ENCODE measurements around the gene ZNF668.

The ZNF668 gene

DNA sequence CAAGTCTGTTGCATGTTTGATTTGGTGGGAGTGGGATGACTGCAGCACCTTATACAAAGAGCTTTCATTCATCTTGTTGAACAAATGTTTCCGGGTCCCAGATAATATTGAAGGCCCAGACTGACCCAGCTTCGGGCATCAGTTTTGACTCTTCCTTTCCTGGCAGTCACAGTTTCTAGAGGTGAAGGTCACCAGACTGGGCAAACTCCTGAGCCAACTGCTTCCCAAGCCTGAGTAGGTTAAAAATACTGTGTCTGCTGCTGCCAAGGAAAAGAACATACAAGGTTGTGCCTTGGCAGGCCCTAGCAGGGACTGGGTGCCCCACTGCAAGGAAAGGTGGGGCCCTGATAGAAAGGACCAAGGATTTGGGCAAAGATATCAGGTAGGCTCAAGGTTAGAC lies 38.7 kb upstream of the ZNF668 start:
- H3K9ac ChIP-seq (ENCODE audit: insufficient read length, low read depth) = no peak overlapping the region
- TF ChIP-seq SUZ12 (IDR thresholded peaks at IDR 0.05; ENCODE audit: extremely low read depth, insufficient read depth, insufficient read length) (no peak), YY1 (IDR thresholded peaks at IDR 0.05; ENCODE audit: insufficient read depth, insufficient read length) (no peak), ZNF274 (IDR thresholded peaks at IDR 0.05; ENCODE audit: low read depth, low read length) (no peak)
- H3K36me3 ChIP-seq (ENCODE audit: insufficient read depth, insufficient read length, low read length) = peaks cover 43% of the 10 kb centered on the region
- H3K27me3 ChIP-seq (ENCODE audit: insufficient read depth, insufficient read length) = no peaks in the 10 kb centered on the region
- H3K9me3 ChIP-seq (ENCODE audit: insufficient read depth, low read length) = no peaks in the 10 kb centered on the region
- H3K4me1 ChIP-seq (ENCODE audit: insufficient read depth, insufficient read length) = peaks cover 3% of the 10 kb centered on the region
- no peak for DNase-seq (ENCODE audit: low read depth, low spot score)
- H3K4me3 ChIP-seq (ENCODE audit: insufficient read length, low read depth) = no peak overlapping the region

DNA sequence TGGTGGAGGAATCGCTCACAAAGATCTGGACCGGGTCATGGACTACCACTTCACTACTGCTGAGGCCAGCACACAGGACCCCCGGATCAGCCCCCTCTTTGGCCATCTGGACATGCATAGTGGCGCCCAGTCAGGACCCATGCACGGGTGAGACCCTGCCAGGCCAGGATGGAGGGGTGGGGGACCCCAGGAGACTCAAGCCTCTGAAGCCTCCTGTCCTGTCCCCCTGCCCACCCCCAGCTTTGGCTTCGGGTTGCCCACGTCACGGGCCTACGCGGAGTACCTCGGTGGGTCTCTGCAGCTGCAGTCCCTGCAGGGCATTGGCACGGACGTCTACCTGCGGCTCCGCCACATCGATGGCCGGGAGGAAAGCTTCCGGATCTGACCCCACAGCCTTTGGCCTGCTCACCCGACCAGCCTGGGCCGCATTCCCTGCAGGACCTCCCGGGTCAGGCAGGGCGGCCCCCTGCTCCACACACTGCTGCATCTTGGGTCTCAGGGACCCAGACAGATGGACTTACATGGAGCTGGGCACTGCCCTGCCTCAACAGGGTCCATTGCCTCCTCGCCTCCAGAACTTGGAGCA lies 37.9 kb upstream of the ZNF668 start:
- peaks cover 3% of the 10 kb centered on the region for H3K4me1 ChIP-seq (ENCODE audit: insufficient read depth, insufficient read length)
- no peaks in the 10 kb centered on the region for H3K9me3 ChIP-seq (ENCODE audit: insufficient read depth, low read length)
- TF ChIP-seq ZNF274 (IDR thresholded peaks at IDR 0.05; ENCODE audit: low read depth, low read length) (no peak), SUZ12 (IDR thresholded peaks at IDR 0.05; ENCODE audit: extremely low read depth, insufficient read depth, insufficient read length) (no peak), YY1 (IDR thresholded peaks at IDR 0.05; ENCODE audit: insufficient read depth, insufficient read length) (no peak)
- H3K4me3 ChIP-seq (ENCODE audit: insufficient read length, low read depth) = no peak overlapping the region
- no peak overlapping the region for H3K9ac ChIP-seq (ENCODE audit: insufficient read length, low read depth)
- H3K27me3 ChIP-seq (ENCODE audit: insufficient read depth, insufficient read length) = no peaks in the 10 kb centered on the region
- no peak for DNase-seq (ENCODE audit: low read depth, low spot score)
- peaks cover 43% of the 10 kb centered on the region for H3K36me3 ChIP-seq (ENCODE audit: insufficient read depth, insufficient read length, low read length)

DNA sequence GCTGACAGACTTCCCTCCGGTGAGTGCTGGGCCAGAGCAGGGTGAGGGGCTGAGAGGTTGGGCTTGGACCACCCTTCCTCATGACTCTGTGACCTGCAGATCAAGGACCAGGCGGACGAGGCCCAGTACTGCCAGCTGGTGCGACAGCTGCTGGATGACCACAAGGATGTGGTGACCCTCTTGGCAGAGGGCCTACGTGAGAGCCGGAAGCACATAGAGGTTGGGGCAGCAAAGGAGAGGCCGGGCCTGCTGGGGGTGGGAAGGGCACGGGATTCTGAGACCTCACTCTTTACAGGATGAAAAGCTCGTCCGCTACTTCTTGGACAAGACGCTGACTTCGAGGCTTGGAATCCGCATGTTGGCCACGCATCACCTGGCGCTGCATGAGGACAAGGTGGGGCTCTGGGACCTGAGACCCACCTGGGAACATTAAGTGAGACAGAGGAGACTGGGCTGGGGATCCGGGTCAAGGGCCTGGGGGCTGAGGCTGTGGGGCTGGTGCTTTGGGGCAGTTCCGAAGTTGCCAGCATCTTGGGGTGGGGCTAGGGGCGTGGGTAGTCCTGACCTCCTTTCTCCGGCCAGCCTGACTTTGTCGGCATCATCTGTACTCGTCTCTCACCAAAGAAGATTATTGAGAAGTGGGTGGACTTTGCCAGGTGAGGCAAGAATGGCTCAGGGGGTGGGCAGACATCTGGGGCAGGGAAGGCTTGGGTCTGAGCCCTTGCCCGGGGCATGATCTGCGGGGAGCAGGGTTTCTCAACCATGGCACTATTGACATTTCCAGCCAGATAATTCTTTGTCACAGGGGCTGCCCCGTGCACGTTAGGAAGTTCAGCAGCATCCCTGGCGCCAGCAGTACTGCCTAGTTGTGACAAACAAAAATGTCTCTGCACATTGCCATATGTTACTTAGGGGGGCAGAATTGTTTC lies 36.3 kb upstream of the ZNF668 start:
- H3K9me3 ChIP-seq (ENCODE audit: insufficient read depth, low read length) = no peaks in the 10 kb centered on the region
- no peak overlapping the region for H3K9ac ChIP-seq (ENCODE audit: insufficient read length, low read depth)
- peaks cover 43% of the 10 kb centered on the region for H3K36me3 ChIP-seq (ENCODE audit: insufficient read depth, insufficient read length, low read length)
- no peak for DNase-seq (ENCODE audit: low read depth, low spot score)
- H3K4me1 ChIP-seq (ENCODE audit: insufficient read depth, insufficient read length) = peaks cover 3% of the 10 kb centered on the region
- TF ChIP-seq YY1 (IDR thresholded peaks at IDR 0.05; ENCODE audit: insufficient read depth, insufficient read length) (no peak), SUZ12 (IDR thresholded peaks at IDR 0.05; ENCODE audit: extremely low read depth, insufficient read depth, insufficient read length) (no peak), ZNF274 (IDR thresholded peaks at IDR 0.05; ENCODE audit: low read depth, low read length) (no peak)
- no peaks in the 10 kb centered on the region for H3K27me3 ChIP-seq (ENCODE audit: insufficient read depth, insufficient read length)
- no peak overlapping the region for H3K4me3 ChIP-seq (ENCODE audit: insufficient read length, low read depth)

DNA sequence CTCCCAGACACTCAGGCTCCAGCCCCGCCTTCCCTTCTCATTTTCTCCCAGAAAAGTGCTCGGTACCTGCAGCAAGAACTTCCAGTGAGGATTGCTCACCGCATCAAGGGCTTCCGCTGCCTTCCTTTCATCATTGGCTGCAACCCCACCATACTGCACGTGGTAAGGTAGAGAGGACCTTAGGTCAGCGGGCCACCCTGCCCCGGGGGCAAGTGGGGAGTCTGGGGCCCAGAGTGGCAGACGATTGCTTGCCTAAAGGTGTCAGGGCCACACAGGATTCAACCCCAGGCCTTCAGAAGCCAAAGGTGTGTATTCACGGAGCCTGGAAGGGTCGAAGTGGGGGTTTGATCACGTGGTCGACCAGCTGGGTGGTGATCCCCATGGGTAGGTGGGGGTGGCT lies 35.6 kb upstream of the ZNF668 start:
- no peaks in the 10 kb centered on the region for H3K27me3 ChIP-seq (ENCODE audit: insufficient read depth, insufficient read length)
- no peak for DNase-seq (ENCODE audit: low read depth, low spot score)
- H3K36me3 ChIP-seq (ENCODE audit: insufficient read depth, insufficient read length, low read length) = peaks cover 43% of the 10 kb centered on the region
- no peak overlapping the region for H3K9ac ChIP-seq (ENCODE audit: insufficient read length, low read depth)
- H3K4me3 ChIP-seq (ENCODE audit: insufficient read length, low read depth) = no peak overlapping the region
- TF ChIP-seq SUZ12 (IDR thresholded peaks at IDR 0.05; ENCODE audit: extremely low read depth, insufficient read depth, insufficient read length) (no peak), YY1 (IDR thresholded peaks at IDR 0.05; ENCODE audit: insufficient read depth, insufficient read length) (no peak), ZNF274 (IDR thresholded peaks at IDR 0.05; ENCODE audit: low read depth, low read length) (no peak)
- no peaks in the 10 kb centered on the region for H3K9me3 ChIP-seq (ENCODE audit: insufficient read depth, low read length)
- peaks cover 3% of the 10 kb centered on the region for H3K4me1 ChIP-seq (ENCODE audit: insufficient read depth, insufficient read length)

DNA sequence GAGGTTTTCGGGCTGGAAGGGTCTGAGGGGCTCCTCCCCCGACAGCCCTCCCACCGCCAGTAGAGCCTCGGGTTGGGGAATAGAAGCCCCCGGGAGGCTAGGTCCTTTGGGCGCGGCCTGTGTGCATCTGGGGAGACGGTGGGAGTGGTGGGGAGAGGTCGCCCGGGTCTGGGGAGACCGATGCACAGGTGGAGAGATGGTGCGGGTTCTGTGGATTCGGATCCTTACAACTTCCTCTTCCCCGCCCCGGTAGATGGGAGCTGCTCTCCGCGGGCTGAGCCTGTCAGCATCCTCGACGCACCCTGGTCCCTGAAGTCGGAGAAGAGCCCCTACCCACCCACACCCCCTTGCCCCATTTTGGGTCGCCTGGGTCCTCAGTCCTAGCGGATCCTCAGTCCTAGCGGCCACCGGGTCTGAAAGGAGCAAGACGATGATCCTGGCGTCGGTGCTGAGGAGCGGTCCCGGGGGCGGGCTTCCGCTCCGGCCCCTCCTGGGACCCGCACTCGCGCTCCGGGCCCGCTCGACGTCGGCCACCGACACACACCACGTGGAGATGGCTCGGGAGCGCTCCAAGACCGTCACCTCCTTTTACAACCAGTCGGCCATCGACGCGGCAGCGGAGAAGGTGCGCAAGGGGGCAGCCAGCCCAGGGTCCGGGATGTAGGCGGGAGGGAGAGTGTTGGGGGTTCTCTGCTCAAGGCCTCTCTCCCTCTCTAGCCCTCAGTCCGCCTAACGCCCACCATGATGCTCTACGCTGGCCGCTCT lies 34.9 kb upstream of the ZNF668 start:
- Histone ChIP-seq H3K27me3 (ENCODE audit: insufficient read depth, insufficient read length) (no peaks in the 10 kb centered on the region), H3K36me3 (ENCODE audit: insufficient read depth, insufficient read length, low read length) (peaks cover 43% of the 10 kb centered on the region), H3K9ac (ENCODE audit: insufficient read length, low read depth) (peak overlapping the region; percentile 92), H3K4me3 (ENCODE audit: insufficient read length, low read depth) (peak overlapping the region; percentile 93), H3K4me1 (ENCODE audit: insufficient read depth, insufficient read length) (peaks cover 3% of the 10 kb centered on the region), H3K9me3 (ENCODE audit: insufficient read depth, low read length) (no peaks in the 10 kb centered on the region)
- DNase-seq (ENCODE audit: low read depth, low spot score) = no peak
- TF ChIP-seq SUZ12 (IDR thresholded peaks at IDR 0.05; ENCODE audit: extremely low read depth, insufficient read depth, insufficient read length) (no peak), ZNF274 (IDR thresholded peaks at IDR 0.05; ENCODE audit: low read depth, low read length) (no peak), YY1 (IDR thresholded peaks at IDR 0.05; ENCODE audit: insufficient read depth, insufficient read length) (no peak)

DNA sequence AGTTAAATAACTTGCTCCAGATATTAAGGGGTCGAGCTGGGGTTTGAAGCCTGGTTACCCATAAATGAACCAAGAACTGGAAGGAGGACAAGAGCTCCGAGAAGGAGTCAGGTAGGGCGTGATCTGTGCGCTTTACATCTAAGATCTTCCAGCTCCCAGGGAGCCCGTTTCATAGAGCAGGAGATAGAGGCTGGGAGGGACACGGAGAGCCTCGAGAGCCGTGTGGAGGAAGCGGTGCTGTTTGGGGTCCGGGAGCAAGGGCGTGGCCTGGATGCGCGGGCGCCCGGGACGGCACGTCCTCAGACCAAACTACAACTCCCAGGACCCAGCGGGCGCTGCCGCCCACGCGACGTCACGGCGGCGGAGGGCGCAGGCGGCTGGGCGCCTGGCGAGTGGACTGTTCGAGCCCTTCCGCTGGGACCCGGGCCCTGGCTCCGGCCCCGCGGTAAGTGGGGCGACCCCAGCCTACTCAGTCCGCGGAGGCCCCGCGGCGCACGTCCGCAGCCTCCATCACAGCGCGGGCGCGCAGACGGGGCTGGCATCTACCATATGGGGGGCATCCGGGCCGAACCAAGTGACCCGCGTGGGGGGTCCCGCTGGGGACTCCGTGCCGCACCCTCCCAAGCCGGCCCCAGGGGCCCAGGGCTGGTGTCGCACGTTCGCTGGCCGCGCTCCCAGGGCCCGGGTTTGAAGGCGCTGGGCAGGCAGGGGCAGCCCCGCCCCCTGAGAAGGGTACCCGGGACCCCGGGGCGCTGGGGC lies 34.2 kb upstream of the ZNF668 start, which contains the start of gene BCKDK:
Gene BCKDK (plus strand): TSS at position 352 of the 759 bp plus-strand sequence. CDS start 838 bp downstream, outside the sequence.
- Histone ChIP-seq H3K27me3 (ENCODE audit: insufficient read depth, insufficient read length) (no peaks in the 10 kb centered on the region), H3K36me3 (ENCODE audit: insufficient read depth, insufficient read length, low read length) (peaks cover 42% of the 10 kb centered on the region), H3K4me1 (ENCODE audit: insufficient read depth, insufficient read length) (peaks cover 3% of the 10 kb centered on the region), H3K9ac (ENCODE audit: insufficient read length, low read depth) (peak within 1 kb of the TSS; percentile 92), H3K4me3 (ENCODE audit: insufficient read length, low read depth) (peak within 1 kb of the TSS; percentile 93), H3K9me3 (ENCODE audit: insufficient read depth, low read length) (no peaks in the 10 kb centered on the region; the same call in 1 of the 2 replicates)
- DNase-seq (ENCODE audit: low read depth, low spot score) = peak; percentile 48
- TF ChIP-seq YY1 (IDR thresholded peaks at IDR 0.05; ENCODE audit: insufficient read depth, insufficient read length) (no peak), SUZ12 (IDR thresholded peaks at IDR 0.05; ENCODE audit: extremely low read depth, insufficient read depth, insufficient read length) (no peak), ZNF274 (IDR thresholded peaks at IDR 0.05; ENCODE audit: low read depth, low read length) (no peak)
